Erythroblast (primary cell): ENCODE data around the gene SESTD1.
"Not testable (repeated sequence)": the region's sequence is repeated elsewhere in the genome, so short reads cannot be mapped to it uniquely, and the experiment has no call there.

ENCODE experiments used
- DNase-seq, 2 experiments: peaks; one replicate each; lab custom pipeline; 2025; lab: John Stamatoyannopoulos, UW
- GATA1 ChIP-seq: IDR thresholded peaks from 2 replicates; pipeline ENCODE4 v1.6.1; 2011; ENCODE audit warnings: low read depth, mild to moderate bottlenecking, control low read depth, low read length, moderate library complexity
- POLR2A ChIP-seq: IDR thresholded peaks from 2 replicates; pipeline ENCODE4 v1.6.1; 2011; ENCODE audit warnings: mild to moderate bottlenecking, low read length

Gene SESTD1

DNA sequence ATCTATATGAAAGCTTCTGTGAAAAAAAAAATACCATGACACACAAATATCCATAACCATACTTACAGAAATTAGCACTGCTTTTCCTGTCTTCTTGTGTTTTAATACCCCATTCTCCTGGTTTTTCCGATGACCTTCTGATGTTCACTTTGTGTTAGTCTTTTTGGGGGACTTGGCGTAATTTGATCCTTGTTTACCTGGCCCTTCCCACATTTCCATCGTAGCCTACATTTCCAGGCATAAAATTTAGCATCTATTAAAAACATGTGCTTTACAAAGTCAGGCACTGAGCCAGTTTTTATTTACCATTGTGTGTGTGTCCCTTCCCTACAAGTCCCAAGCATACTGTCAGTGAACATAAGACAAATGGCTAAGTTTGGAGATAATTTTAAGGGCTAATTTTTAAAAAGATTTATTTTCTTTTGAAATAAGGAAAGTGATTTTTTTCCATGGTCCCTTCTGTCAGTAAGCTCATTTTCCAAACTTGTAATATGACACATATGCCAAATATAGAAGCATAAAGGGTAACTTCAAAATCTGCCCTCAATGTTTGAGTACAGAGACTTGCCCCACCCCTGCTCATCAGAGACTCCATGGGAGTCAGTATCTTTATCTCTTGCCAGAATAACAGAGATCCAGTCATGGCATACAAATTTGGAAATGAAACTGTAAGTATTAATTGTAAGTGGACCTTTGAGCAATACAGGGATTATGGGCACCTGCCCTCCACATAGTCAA, 27.3 kb downstream of the SESTD1 start:
- DNase-seq, result no peak
- TF ChIP-seq GATA1 (no peak), POLR2A (no peak)

DNA sequence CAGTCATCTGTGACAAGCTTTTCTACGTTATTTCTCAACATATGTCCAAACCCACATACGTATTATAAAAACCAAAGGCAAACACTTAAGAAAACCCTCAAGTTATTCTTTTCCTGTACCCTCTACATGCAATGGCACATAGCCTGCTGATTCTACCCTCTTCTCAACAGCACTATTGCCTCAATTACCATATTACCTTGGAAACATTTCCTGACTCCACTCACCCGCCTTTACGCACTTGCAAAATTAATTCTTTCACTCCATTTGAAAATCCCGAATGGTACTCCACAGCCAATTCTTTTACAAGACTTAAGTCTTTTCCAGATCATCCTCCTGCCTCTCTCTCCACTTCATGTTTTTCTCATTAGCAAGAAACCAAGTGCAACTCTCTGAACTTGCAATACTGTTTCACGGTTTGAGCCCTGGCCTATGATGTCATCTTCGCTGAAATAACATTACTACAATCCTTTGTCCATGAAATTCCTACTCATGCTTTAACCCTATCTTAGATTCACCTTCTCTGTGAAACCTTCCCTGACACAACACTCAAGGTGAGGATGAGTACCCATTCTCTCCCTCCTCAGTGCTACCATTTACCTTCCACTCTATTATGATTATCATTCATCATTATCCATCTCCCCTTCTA, 29.0 kb downstream of the SESTD1 start:
- no peak for TF ChIP-seq POLR2A
- TF ChIP-seq GATA1, result no peak
- no peak for DNase-seq

DNA sequence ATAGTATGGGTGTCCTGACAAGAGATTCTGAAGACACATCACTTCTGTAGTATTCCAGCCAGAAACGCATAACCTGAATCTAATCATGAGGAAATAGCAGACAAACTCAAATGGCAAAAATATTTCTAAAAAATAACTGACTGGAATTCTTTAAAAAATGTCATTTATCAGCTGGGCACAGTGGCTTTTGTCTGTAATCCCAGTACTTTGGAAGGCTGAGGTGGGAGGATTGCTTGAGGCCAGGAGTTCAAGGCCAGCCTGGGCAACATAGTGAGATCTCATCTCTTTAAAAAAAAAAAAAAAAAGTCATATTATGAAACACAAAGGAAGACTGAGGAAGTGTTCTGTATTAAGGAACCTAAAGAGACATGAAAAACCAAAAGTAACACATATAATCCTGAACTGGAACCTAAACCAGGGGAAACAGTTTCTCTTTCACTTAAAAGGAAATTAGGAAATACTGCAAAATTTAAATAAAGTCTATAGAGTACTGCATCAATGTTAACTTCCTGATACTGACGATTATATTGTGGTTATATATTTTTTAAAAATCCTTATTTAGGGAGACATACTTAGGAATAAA, 29.9 kb downstream of the SESTD1 start:
- TF ChIP-seq GATA1 (no peak), POLR2A (no peak)
- DNase-seq, result no peak

DNA sequence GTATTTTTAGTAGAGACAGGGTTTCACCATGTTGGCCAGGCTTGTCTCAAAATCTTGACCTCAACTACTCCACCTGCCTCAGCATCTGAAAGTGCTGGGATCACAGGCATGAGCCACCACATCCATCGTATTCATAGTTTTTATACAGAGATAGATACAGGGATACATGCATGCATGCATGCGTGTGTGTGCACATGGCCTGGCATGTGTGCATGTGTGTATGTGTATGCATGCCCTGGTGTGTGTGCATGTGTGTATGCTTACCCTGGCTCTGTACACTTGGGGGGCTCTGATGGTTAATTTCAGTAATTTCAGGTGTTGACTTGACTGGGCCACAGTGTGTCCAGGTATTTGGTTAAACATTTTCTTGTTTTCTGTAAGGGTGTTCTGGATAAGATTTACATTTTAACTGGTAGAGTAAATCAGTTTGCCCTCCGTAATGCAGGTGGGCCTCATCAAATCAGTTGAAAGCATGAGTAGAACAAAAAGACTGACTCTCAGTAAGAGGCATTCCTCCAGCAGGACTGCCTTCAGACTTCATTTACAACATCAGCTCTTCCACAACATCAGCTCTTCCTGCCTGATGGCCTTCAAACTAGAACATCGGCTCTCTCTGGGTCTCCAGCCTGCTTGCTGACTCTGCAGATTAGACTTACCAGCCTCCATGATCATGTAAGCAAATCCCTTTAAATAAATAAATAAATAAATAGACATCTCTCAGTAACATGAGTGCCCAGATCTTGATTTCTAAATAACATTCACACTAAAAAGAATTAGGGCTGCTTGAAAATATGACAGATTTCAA, 30.8 kb downstream of the SESTD1 start:
- TF ChIP-seq GATA1, result no peak
- TF ChIP-seq POLR2A, result no peak
- DNase-seq, result no peak

DNA sequence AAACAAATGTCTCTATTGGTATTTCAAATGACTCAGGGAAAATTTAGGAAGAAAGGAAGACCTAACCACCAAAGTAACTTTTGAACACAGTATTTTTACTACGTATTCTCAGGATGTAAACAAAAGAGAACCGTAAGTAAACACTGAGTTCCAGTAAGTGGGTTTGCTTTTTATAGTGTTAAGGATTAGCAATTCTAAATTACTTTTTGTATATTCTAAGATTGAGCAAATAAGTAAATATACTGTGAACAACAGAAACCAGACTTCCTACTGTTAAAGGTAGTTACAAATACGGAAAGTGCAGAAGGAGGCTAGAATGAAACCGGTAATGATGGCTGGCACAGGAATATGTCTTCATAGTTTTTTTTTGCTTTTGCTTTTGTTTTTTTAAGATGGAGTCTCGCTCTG, 31.5 kb downstream of the SESTD1 start:
- DNase-seq, result no peak
- TF ChIP-seq GATA1, result no peak

DNA sequence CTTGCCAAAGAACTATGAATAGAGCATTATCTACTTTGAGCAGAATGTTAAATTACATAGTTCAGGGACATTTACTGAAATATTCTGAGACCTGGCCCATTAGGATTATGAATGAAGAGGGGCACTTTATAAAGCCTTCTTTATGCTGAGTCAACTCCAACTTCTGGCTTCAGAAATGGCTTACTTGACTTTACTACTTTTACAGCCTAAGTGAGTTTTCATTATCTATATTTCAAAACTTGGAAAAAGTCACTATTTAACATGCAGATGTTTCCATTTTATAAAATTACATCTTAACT, 37.7 kb downstream of the SESTD1 start:
- no peak for DNase-seq

DNA sequence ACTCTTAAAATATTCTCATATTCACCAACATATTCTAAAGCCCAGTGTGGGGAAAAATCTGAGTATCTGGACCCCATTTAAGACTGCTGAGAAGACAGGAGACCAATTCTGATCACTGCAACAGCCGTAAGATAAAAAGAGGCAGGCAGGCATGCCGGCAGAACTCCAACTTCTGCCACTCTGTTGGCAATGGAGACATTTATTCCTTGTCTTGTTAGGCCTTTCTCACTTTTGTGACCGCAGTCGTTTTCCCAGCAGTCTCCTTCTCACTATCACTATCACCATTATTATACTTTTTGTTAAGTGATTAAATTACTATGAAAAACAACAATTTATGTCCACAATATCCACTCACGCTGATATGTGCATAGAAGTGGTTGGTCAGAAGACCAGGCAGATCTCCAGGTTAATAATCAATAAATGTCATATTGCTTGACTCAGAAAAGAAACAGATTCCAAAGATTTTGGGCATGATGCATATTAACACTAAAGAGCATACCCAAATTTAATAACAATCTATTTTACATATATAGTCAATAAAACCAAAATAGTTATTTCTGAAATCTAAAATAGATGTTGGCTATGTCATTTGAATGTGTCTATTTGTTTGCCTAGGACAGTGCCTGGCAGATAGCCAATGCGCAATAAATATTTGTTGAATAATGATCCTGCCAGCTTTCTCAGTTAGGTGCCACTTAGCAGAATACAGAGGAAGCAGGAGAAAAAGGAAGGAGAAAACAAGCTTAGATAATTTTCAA, 38.2 kb downstream of the SESTD1 start:
- no peak for TF ChIP-seq POLR2A
- TF ChIP-seq GATA1, result no peak
- DNase-seq, result no peak

More for the DNA sequence above, 37.7 kb downstream of the SESTD1 start:
- no peak for TF ChIP-seq POLR2A
- TF ChIP-seq GATA1, result no peak

DNA sequence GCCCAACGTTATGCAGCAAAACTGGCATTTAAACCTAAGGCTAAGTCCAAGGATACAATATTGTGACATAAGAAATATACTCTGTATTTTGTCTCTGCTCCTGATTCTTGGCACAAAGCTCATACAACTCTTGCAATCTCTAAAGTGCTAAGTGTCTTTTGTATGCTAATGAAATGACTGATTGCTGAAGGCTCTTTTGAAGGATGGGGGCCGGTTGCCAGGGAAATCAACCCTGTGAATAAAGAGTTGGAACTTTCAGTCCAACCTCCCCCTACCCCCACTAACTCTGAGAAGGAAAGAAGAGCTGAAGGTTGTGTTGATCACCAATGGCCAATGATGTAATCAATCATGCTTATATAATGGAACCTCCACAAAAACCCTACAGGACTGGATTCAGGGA, 40.3 kb downstream of the SESTD1 start:
- TF ChIP-seq GATA1 (no peak), POLR2A (no peak)
- no peak for DNase-seq

DNA sequence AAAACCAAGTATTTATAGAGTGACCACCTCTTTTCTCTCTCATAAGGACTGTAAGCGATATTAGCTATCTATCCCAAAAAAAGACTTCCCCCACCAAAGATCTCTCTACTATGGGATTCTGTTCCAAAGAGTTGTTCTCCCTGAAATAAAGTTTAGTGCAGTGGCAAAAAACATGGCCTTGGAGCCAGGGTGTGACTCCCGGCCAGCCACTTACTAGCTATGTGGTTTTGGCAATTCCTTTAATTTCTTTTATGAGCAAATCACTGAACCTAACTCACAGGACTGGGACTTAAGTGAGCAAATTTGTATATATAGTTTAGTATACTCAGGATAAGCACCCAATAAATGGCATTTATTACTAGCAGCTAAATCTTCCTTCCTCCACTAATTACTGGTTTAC, 42.6 kb downstream of the SESTD1 start:
- DNase-seq, result no peak
- TF ChIP-seq GATA1, result no peak
- no peak for TF ChIP-seq POLR2A

DNA sequence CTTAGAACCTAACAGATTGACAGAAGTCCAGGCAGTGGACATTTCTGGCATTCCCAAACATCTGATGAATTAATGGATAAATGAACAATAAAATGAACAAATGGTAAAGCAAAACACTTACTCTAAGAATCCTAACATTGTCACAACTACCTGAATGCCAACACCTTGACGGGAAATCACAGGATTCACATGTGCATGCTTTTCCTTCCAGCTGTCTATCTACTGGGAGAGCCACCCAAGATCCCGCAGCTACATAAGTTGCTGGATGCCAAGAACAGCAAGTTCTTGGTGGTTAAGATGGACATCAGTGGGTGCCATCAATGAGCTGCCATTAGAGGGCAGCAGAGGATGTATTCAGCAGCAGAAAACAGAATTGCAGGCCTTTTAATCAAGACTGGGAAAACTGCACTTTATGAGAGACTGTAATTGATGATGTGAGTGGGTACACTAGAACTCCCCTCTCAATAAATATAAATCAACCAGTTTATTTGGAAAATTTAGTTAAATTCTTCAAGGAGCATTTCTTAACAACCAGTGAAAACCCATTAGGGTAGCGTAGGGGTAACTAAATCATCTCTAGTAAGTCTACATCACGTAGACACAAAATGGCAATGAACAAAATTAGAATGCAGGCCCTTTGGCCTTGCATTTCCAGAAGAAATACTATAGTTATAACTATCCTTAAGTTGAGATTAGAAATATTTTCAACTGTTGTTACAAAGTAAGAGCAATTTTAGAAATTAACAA, 45.6 kb downstream of the SESTD1 start:
- no peak for TF ChIP-seq GATA1
- TF ChIP-seq POLR2A, result no peak
- peak; percentile 62 to 72 for DNase-seq

DNA sequence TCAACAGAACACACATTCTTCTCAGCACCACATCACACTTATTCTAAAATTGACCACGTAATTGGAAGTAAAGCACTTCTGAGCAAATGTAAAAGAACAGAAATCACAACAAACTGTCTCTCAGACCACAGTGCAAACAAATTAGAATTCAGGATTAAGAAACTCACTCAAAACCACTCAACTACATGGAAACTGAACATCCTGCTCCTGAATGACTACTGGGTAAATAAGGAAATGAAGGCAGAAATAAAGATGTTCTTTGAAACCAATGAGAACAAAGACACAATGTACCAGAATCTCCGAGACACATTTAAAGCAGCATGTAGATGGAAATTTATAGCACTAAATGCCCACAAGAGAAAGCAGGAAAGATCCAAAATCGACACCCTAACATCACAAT, 50.0 kb downstream of the SESTD1 start:
- DNase-seq, result not testable (repeated sequence)

DNA sequence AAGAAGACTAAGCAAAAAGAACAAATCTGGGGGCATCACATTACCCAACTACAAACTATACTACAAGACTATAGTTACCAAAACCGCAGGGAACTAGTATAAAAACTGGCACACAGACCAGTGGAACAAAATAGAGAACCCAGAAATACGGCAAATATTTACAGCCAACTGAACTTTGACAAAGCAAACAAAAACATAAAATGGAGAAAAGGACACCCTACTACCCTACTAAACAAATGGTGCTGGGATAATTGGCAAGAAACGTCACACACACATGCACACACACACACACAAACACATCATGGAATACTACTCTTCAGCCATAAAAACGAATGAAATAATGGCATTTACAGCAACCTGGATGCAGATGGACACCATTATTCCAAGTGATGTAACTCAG, 53.3 kb downstream of the SESTD1 start:
- TF ChIP-seq POLR2A (no peak), GATA1 (no peak)
- DNase-seq, result no peak

DNA sequence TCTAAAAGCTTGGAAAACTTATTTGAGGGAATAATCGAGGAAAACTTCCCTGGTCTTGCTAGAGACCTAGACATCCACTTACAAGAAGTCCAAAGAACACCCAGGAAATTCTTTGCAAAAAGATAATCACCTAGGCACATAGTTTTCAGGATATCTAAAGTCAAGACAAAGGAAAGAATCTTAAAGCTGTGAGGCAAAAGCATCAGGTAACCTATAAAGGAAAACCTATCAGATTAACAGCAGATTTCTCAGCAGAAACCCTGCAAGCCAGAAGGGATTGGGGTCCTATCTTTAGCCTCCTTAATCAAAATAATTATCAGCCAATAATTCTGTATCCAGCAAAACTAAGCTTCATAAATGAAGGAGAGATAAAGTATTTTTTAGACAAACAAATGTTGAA, 56.4 kb downstream of the SESTD1 start:
- DNase-seq, result not testable (repeated sequence)
